Mucosa of descending colon (tissue), 3 donors: ENCODE data around the gene TMEM38B. TPM values are rescaled to one million over a fixed set of nuclear protein-coding genes. Genes with fewer than 3 reads are reported as not detected.

Source experiments
- ATAC-seq: fragments of 200-7000 bp; cut with Tn5 transposase; one replicate; pipeline ENCODE4 v1.9.1; 2020; ENCODE audit warnings: mild to moderate bottlenecking, moderate library complexity
- DNase-seq, 3 donors: peaks; one replicate each; pipeline ENCODE4 v3.0.0-alpha.2; 2020
- H3K36me3 ChIP-seq: fragments of 200-600 bp; one replicate; pipeline ENCODE4 v1.8.0; 2021; ENCODE audit warnings: low read depth, mild to moderate bottlenecking
- H3K4me1 ChIP-seq: fragments of 200-600 bp; one replicate; pipeline ENCODE4 v1.8.0; 2021; ENCODE audit warnings: low read depth, mild to moderate bottlenecking
- H3K4me3 ChIP-seq: fragments of 200-600 bp; one replicate; pipeline ENCODE4 v1.8.0; 2021; ENCODE audit warnings: mild to moderate bottlenecking
- H3K9me3 ChIP-seq: fragments of 200-600 bp; one replicate; pipeline ENCODE4 v1.8.0; 2021; ENCODE audit warnings: mild to moderate bottlenecking
- CTCF ChIP-seq: fragments of 200-600 bp; IDR thresholded peaks from one replicate; pipeline ENCODE4 v1.8.0; 2022; ENCODE audit warnings: antibody characterized with exemption, mild to moderate bottlenecking
- intact Hi-C, 2 donors: fragments of 100-400 bp; cut with DNase I in 1 of 2; cut with micrococcal nuclease in 1 of 2; formaldehyde crosslinking; loops; one replicate each; pipeline versions ENCODE4 v1.11.0 to v1.11.1; 2022; cut with DNase I, micrococcal nuclease
- total RNA-seq, 3 donors: library from RNA; stranded (reverse); fragmentation: NEBNext Ultra II Directional in 2 of 3; extraction: Animal tissue kit (Norgen Biotek cat#: 25700) in 2 of 3; gene quantifications; one replicate each; pipeline versions ENCODE4 v1.2.1 to v1.2.4, GENCODE V29; 2021 to 2023
- donor health status: DM: no; HTN: no; CAD: no; lungs with moderate emphysema.
- donor health status: DM: no; HTN: no; CAD: no.
- donor health status: DM: no; HTN: yes; CAD: no.

Gene TMEM38B
- total RNA-seq, 3 donors from 2014 or later = 19.3 to 36.8 (median 19.3) TPM

GRCh38 chr9:105667867-105668266, 26.5 kb upstream of the TMEM38B start:
- no peak overlapping the region for H3K4me3 ChIP-seq
- no peaks in the 10 kb centered on the region for H3K36me3 ChIP-seq
- TF ChIP-seq CTCF = no peak
- intact Hi-C loops = no loop called here
- no peak for ATAC-seq
- H3K4me1 ChIP-seq = no peaks in the 10 kb centered on the region
- no peaks in the 10 kb centered on the region for H3K9me3 ChIP-seq
- no peak for DNase-seq

- TF ChIP-seq CTCF = no peak
- ATAC-seq = no peak
- intact Hi-C loops = no loop called here
Observed at GRCh38 chr9:105670315-105670714, 24.0 kb upstream of the TMEM38B start.

GRCh38 chr9:105670775-105671174, 23.6 kb upstream of the TMEM38B start:
- Histone ChIP-seq H3K4me1 (no peaks in the 10 kb centered on the region), H3K36me3 (no peaks in the 10 kb centered on the region), H3K9me3 (no peaks in the 10 kb centered on the region), H3K4me3 (no peak overlapping the region)
- TF ChIP-seq CTCF = no peak
- no peak for DNase-seq
- no peak for ATAC-seq
- intact Hi-C loops = no loop called here

More at GRCh38 chr9:105670315-105670714, 24.0 kb upstream of the TMEM38B start:
- Histone ChIP-seq H3K36me3 (no peaks in the 10 kb centered on the region), H3K4me1 (no peaks in the 10 kb centered on the region), H3K4me3 (no peak overlapping the region), H3K9me3 (no peaks in the 10 kb centered on the region)
- DNase-seq = no peak

GRCh38 chr9:105672711-105673234, 21.6 kb upstream of the TMEM38B start:
- Histone ChIP-seq H3K9me3 (no peaks in the 10 kb centered on the region), H3K4me1 (no peaks in the 10 kb centered on the region), H3K4me3 (no peak overlapping the region), H3K36me3 (no peaks in the 10 kb centered on the region)
- TF ChIP-seq CTCF = no peak
- DNase-seq (peak in 1 of 3 donors; percentile 9), ATAC-seq (peak; percentile 83)
- intact Hi-C loops = no loop called here

GRCh38 chr9:105673850-105674387, 20.4 kb upstream of the TMEM38B start:
- Histone ChIP-seq H3K4me3 (no peak overlapping the region), H3K36me3 (no peaks in the 10 kb centered on the region), H3K9me3 (no peaks in the 10 kb centered on the region), H3K4me1 (no peaks in the 10 kb centered on the region)
- DNase-seq (no peak), ATAC-seq (no peak)
- intact Hi-C loops = no loop called here
- no peak for TF ChIP-seq CTCF
